HG03439 (cell line): ENCODE measurements around the gene IDH3G.

Experiments
- ATAC-seq: cut with Tn5 transposase; IDR thresholded peaks from one replicate; pipeline ENCODE4 v1.9.1; 2021; ENCODE audit warnings: mild to moderate bottlenecking, moderate library complexity; ENCODE audit not compliant: unreplicated experiment

Gene IDH3G

DNA sequence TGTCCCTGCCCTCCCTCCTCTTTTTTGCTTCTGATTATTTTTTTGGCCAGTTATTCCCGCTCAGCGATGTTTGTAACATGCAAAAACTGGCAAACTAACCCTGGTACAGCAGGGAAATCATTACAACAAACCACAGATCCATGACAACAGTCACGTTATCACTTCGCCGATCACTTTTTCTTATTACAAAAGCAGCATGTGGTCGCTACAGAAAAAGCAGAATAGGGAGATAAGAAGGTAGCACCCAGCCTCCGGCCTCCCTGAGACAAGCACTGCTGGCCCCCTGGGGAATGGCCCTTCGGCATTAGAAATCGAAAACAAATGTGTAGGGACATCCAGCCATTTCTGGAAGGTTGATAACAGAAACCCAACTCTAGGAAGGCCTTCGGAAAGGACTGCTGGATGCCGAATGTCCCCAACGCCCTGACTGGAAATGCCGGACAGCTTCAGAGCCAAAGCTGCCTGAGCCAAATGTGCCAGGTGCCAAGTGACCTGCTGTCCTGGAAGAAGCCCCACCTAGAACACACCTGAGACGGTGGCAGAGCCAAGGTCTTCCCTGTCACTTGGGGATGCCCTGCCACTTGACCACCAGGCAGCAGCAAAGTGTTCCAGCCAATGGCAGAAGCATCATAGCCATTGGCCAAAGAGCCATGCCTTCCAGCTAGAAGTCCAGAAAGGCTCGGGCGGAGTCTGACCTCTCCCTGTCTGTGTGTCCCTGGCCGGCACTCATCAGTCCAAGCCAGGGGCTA, 2.9 kb downstream of the IDH3G start:
- ATAC-seq, result no peak

- no peak for ATAC-seq
Measured at GRCh38 chrX:153789654-153790053, 4.5 kb downstream of the IDH3G start.

GRCh38 chrX:153786669-153787068, 7.5 kb downstream of the IDH3G start:
- ATAC-seq, result no peak

DNA sequence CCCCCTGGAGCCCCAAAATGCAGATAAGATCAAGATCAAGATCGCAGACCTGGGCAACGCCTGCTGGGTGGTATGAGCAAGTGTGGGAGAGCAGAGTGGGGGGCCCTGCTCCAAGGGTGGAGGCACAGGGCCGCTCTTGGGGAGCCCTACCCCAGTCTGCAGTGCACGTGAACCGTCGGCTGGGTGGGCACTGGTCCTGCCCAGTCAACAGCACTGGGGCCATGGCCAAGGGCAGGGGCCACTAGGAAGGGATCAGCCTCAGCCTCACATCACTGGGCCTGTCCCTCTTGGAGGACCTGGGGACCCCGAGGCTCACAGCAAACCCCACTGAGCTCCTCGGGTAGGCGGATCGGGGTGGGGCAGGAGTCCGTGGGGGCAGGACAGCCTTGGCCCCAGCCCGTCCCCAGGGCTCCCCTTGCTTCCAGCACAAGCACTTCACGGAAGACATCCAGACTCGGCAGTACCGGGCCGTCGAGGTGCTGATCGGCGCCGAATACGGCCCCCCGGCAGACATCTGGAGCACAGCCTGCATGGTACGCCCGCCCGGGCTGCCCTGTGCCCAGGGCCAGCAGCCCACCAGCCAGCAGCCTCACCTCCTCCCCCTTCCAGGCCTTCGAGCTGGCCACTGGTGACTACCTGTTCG, 9.7 kb downstream of the IDH3G start:
- no peak for ATAC-seq

GRCh38 chrX:153783378-153784013, 10.7 kb downstream of the IDH3G start:
- no peak for ATAC-seq

GRCh38 chrX:153782871-153783270, 11.3 kb downstream of the IDH3G start:
- ATAC-seq, result no peak

GRCh38 chrX:153782313-153782712, 11.9 kb downstream of the IDH3G start:
- no peak for ATAC-seq

DNA sequence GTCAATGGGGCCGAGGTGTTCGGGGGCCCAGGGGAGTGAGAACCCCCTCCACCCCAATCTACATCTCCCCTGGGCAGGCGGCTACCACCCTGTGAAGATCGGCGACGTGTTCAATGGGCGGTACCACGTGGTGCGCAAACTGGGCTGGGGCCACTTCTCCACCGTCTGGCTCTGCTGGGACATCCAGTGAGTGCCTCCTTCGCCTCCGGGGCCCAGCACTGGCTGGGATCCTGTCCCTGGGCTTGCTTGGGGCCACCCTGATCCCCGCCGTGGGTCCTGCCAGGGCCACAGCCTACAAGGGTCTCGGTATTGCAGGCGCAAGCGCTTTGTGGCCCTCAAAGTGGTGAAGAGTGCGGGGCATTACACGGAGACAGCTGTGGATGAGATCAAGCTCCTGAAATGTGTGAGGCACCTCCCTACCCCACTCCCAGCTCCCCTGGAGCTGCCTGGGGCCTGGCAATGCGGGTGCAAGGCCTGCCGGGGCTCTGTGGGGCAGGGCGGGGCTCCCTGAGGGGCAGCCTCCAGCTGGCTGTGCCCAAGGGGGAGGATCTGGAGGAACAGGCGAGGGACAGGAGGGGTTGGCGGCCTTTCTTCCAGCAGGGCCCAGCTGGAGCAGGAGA, 12.6 kb downstream of the IDH3G start:
- no peak for ATAC-seq

DNA sequence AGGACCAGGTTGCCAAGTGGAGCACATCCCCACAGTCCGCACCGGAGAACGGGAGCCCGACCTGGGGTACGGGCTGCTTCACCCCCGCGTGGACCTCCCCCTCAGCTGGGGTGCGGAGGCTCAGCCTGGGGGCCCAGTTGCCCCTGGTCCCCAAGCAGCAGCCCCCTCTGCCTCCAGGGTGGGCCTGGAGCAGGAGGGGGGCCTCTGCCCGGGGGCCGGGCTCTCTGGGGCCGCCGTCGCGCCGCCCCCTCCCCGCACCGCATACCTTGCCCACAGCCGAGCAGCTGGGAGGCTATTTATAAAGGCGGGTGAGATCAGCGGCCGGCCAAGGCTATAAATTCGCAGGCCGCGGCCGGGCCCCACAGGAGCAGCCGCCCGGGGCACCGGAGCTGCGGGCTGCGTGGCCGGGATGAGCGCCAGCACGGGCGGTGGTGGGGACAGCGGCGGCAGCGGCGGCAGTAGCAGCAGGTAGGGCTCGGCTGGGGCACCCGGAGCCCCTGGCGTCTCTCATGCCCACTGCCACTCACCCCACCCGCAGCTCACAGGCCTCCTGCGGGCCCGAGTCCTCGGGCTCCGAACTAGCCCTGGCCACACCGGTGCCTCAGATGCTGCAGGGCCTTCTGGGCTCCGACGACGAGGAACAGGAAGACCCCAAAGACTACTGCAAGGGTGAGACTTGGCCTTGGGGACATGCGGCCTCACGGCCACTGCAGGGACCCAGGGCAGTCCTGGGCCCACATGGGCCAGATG, 13.3 kb downstream of the IDH3G start, which contains the start of gene SRPK3:
SRPK3 (plus strand) TSS at position 364 of the 750 bp plus-strand sequence; CDS start at position 410, 46 bp downstream.
- ATAC-seq, result no peak

DNA sequence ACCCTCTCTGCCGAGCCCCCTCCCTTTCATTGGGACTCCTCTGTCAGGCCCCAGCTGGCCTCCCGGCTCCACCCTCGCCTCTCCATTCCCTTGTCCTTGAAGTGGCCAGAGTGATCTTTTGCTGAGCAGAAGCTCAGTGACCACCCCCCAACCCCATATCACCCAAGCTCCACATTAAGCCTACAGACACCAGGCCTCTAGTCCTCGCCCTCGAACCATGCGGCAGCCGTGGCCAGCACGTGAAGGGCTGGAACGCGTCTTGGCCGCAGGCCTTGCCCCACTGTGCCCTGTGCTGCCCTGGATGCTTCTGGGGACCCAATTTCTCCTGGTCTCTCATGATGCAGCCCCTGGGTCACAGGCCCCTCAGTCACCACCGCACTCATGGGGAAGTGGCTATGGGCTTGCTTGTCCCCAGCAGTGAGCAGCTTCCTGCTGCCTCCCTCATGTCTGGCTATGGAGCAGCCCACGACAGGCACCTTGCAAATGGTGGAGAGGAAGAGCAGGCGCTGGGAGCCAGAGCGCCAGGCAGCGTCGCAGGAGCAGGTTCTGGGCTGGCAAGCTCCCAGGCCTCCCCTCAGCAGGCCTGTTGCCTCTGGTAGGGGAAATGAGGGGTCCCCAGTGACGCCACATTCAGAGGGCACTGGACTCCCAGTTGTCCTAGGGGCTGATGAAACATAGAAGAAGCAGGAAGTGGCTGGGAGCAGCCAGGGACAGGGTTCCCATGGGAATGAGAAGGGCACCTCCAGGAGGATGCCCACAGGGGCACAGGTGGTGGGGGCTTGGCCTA, 14.1 kb downstream of the IDH3G start:
- ATAC-seq, result no peak

DNA sequence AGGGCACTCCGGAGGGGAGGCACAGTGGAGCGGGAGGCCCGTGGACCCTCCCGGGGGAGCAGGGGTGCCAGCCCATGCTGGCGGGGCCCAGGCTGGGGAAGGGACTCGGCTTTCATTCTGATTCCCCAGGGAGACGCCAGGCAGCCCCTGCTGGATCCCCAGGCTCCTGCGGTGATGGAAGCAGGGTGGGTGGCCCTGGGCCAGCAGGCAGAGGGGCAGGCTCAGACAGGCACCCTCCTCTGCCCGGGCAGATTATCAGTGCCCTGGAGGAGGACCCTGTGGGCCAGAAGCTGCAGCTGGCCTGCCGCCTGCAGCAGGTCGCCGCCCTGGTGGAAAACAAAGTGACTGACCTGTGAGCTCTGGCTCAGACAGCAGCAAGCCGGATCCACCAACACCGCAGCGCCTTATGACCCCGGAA, 15.5 kb downstream of the IDH3G start:
- no peak for ATAC-seq

- no peak for ATAC-seq
Measured at GRCh38 chrX:153778181-153778580, 16.0 kb downstream of the IDH3G start.

DNA sequence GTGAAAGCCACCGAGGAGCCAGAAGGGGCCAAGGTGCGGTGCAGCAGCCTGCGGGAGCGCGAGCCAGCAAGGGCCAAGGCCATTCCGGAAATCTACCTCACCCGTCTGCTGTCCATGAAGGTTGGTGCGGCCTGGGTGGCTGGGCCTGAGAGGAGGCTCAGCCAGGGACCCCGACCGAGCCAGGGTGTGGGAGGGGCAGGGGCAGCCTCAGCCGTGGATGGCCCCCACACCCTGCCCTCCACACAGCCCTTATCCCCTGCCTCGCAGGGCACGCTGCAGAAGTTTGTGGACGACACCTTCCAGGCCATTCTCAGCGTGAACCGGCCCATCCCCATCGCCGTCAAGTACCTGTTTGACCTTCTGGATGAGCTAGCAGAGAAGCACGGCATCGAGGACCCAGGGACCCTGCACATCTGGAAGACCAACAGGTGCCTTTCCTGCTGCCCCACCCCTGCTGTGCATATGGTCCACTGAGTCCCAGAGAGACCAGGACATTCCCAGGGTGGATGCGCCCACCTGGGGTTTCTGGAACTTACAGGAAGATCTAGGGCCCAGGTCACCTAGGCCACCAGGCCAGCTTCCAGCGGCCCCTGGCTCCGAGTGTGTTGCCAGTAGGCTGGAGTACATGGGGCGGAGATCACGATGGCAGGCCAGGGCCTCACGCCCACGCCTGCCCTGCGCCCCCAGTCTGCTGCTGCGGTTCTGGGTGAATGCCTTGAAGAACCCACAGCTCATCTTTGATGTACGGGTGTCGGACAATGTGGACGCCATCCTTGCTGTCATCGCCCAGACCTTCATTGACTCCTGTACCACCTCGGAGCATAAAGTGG, 16.7 kb downstream of the IDH3G start:
- ATAC-seq, result no peak

GRCh38 chrX:153776611-153777045, 17.5 kb downstream of the IDH3G start:
- no peak for ATAC-seq

DNA sequence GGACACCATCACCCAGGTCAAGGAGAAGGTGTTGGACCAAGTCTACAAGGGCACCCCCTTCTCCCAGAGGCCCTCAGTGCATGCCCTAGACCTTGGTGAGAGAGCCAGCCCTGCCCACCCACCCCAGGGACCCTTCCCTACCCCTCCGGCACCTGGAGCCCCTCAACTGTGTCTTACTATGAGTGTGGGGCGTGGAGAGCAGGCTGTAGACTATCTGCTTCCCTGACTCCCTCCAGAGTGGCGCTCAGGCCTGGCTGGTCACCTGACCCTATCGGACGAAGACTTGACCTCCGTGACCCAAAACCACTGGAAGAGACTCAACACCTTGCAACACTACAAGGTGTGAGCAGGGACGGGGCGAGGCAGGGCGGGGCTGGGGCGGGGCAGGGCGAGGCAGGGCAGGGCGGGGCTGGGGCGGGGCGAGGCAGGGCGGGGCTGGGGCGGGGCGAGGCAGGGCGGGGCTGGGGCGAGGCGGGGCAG, 18.0 kb downstream of the IDH3G start:
- ATAC-seq, result no peak

- no peak for ATAC-seq
Measured at GRCh38 chrX:153775293-153776119, 18.7 kb downstream of the IDH3G start.

DNA sequence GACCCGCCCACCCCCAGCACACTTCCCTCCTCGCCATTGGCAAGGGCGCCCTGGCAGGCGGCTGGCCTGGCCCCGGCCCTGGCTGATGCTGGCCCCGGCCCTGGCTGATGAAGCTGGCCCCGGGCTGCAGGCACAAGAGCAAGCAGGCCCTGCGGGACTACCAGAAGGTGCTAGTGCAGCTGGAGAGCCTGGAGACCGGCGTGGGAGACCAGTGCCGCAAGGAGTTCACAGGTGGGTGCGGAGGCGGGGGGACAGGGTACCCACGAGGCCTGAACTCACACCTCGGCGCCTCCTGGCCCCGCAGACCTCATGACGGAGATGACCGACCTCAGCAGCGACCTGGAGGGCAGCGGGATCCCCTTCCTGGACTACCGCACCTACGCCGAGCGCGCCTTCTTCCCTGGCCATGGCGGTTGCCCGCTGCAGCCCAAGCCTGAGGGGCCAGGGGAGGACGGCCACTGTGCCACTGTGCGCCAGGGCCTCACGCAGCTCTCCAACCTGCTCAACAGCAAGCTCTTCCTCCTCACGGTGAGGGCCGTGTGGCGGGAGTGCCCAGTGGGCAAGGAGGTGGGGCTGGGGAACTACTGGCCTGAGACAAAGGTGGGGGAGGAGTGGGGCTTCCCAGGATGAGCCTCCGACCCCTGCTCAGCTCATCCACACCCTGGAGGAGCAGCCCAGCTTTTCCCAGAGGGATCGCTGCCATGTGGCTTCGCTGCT, 19.4 kb downstream of the IDH3G start:
- ATAC-seq, result no peak
